GM18498 (cell line): ENCODE data around the gene PTTG2.
"Not testable (repeated sequence)": the region's sequence is repeated elsewhere in the genome, so short reads cannot be mapped to it uniquely, and the experiment has no call there.

Experiments used
- ATAC-seq: cut with Tn5 transposase; IDR thresholded peaks from one replicate; pipeline ENCODE4 v1.9.1; 2021; ENCODE audit warnings: mild to moderate bottlenecking, moderate library complexity; ENCODE audit not compliant: unreplicated experiment

PTTG2 gene

GRCh38 chr4:37953620-37954293, 6.4 kb upstream of the PTTG2 start:
- no peak for ATAC-seq

DNA sequence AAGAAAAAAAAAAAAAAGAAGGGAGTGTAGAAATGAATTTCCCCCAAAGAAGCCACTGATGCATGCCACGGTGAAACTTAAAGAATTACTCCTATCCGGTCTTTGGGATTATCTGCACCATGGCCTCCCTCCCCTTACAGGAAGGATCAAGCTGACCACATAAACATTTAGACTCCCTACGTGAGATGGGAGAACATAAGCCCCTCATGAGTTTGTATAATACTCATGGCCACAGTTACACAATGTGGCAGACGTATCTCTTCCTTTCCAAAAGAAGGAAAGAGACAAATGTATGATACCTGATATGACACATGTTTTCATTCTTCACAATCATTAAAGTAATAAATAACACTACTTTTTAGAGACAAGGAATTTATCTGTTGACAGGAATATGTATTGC, 3.3 kb upstream of the PTTG2 start:
- ATAC-seq: no peak

DNA sequence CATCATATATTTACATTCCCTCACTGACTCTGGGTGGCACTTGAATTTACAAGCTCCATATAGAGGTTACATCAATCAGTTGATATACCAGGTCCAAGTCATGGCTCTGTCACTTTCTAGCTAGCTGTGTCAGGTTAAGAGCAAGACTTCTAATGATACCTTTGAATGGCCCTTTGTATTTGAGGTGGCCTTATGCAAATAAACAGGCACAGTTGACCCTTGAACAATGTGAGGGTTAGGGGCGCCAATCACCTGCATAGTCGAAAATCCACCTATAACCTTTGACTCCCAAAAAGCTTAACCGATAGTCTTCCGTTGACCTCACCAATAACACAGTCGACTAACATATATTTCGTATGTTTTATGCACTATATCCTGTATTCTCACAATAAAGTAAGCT, 1.3 kb upstream of the PTTG2 start:
- no peak for ATAC-seq

- no peak for ATAC-seq
These were observed 667 bp downstream of the PTTG2 start for GRCh38 chr4:37960679-37961450.

GRCh38 chr4:37964734-37965457, 4.7 kb downstream of the PTTG2 start:
- peak; percentile 85 for ATAC-seq

- no peak for ATAC-seq
These were observed 5.8 kb downstream of the PTTG2 start for GRCh38 chr4:37966044-37966443.

- no peak for ATAC-seq
These were observed 7.5 kb downstream of the PTTG2 start for GRCh38 chr4:37967736-37968135.

- ATAC-seq: no peak
These were observed 8.5 kb downstream of the PTTG2 start for GRCh38 chr4:37968747-37969146.

DNA sequence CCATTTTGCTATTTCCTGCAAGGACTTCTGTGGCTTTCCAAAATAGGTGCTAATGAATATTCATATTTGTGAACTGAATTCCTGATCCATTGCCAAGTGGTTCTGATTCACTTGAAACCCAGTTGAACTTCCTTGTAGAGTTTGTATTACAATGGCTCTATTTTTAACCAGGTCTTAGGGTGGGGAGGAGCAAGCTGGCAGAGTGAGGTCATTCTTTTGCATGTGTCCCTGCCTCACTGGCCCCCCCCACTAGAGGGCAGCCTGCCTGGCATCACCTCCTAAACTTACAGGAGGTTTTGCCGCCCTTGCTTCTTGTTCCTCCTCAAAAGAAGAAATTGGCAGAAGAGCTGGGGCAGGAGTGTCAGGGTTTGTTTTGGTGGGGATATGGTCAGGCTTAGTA, 10.5 kb downstream of the PTTG2 start:
- ATAC-seq: no peak

DNA sequence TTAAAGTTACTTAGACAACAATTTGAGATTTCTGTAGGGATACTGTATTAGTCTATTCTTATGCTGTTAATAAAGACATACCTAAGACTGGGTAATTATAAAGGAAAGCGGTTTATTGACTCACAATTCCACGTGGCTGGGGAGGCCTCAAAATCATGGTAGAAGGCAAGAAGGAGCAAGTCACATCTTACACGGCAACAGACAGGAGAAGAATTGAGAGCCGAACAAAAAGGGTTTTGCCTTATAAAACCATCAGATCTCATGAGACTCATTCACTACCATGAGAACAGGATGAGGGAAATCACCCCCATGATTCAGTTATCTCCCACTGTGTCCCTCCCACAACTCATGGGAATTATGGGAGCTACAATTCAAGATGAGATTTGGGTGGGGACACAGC, 11.0 kb downstream of the PTTG2 start:
- ATAC-seq: no peak

DNA sequence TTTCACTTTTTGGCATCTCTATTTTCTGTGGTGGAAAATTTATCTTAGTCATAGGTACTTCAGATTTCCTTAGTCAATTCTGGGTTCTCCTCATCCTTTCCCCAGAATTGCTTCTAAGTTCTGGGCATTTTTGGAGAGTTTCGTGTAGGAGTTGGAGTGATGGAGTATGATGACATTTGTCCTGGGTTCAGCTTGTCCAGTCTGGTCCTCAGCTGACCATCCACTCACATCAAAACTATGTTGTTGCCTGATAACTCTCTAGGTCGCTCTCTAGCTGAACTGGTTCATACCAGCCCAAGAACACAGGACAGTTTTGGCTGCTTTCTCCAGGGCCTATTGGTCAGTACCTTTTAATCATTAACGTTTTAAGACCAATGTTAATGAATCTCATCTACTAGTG, 13.2 kb downstream of the PTTG2 start:
- no peak for ATAC-seq

DNA sequence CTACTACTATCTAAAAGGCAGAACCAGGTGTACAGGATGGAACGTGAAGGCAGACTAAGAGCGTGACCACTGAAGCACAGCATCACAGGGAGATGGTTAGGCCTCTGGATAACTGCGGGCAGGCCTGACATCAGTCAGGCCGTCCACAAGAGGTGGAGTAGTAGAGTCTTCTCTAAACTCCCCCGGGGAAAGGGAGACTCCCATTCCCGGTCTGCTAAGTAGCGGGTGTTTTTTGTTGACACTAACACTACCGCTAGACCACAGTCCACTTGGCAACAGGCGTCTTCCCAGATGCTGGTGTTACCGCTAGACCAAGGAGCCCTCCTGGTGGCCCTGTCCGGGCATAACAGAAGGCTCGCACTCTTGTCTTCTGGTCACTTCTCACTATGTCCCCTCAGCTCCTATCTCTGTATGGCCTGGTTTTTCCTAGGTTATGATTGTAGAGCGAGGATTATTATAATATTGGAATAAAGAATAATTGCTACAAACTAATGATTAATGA, 15.2 kb downstream of the PTTG2 start:
- ATAC-seq: not testable (repeated sequence)

DNA sequence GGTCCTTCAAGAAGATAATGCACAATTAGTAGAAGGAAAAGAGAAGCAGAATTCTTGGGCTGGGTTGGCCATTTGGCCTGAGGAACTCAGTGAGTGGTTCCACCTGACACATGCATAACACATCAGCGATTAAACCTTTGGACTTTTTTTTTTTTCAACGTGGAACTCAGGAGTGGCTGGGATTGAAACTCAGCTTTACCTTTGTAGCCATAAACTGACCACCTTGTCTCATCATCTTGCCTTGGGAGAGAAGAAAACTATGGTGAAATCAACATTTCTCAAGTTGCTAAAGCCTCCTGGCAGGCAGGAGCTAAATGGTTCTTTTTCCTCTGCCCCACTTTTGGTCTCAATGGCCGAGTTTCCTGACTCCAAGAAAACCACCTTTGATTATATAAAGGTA, 16.3 kb downstream of the PTTG2 start:
- no peak for ATAC-seq

- peak; percentile 84 for ATAC-seq
These were observed 16.8 kb downstream of the PTTG2 start for GRCh38 chr4:37976991-37977470.

DNA sequence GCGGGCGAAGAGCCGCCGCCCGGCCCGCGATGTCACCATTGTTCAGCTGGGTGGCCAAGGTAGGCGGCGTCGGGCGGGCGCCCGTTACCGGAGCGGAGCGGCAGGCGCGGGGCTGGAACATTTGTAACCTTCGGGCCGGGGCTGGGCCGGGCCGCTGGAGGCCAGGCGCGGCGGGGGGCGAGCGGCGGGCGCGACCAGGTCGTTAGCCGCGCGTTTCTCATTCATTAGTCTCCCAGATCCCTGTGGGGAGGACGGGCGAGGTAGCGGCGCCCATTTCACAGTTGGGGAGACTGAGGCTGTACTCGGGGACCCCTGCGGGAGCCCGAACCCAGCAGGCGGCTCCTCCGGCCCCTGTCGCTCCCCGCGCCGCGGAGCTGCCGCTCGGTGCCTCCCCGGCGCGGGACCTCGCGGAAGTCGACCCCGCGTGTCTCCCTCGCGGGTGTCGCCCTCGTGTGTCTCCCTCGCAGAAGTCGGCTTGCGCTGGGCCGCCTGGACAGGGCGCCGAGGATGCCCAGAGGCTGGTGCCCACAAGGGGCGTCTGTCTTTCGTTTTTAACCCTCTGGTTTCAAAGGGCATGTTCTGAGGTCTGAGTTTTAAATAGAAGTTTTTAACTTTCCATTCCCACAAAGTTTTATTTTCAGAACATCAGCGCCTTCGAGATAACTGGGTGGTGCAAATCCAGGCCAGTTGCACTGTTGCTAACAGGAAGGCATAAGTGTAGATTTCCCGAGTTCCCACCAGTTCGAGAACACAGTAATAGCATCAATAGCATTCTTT, 17.5 kb downstream of the PTTG2 start:
- peak; percentile 80 for ATAC-seq

- peak; percentile 27 for ATAC-seq
These were observed 18.2 kb downstream of the PTTG2 start for GRCh38 chr4:37978248-37978924.

- ATAC-seq: no peak
These were observed 20.0 kb downstream of the PTTG2 start for GRCh38 chr4:37980246-37980645.

DNA sequence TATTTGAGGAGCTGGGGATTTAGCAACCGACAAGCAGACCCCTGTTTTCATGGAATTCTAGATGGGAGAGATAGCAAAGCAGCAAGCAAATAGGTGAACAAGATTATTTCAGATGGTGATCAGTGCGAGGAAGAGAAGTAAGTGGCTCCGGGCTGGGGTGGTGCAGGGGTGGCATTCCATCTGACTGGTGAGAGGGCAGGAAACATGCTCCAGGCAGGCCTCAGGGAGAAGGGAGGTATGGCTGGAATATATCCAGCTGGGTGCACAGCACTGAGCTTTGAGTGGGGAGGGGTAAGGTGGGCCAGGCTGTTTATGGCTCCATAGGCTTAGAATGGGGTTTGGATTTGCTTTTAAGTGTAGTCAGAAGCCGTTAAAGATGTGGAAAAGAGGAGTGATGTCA, 21.2 kb downstream of the PTTG2 start:
- no peak for ATAC-seq

DNA sequence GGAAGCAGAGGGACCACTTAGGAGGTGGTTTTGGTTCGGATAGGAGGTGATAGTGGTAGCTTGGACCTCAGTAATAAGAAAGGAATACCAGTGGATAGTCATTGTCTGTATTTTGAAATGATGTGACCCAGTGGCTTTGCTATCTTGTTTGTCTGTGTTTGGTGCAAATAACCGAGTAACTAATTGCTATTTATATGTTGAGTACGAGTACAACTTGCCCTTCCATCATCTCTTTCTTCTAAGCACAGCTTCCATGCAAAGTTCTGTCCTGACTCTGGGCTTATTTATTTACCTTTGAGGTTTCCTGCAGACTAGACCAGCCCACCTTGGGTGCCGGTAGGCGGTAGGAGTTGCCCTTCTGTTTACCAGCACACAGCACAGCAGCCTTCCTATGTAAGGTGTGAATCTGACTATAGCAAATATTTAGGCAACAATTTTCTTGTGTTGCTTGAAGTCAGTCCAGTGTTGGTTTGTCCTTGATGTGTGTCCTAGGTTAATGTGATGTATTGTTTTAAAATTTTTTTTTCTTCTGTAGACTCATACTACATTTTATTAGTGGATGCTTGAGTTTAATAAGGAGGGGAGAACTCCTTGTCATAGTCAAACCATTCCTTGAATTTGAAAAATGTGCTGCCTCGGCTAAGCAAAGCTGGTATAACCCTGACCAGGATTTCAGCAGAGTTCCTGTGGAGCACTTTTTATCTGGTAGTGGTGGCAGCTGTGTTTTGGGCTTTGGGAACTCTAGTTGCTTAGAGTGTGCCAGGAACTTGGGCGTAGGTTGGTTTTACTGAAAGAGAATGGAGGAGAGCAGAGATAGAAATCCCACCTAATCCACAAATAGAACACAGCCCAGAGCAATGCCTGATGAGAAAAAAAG, 21.9 kb downstream of the PTTG2 start:
- ATAC-seq: no peak
